GM21381 (cell line): ENCODE data around the gene LPIN2.
"Not testable (repeated sequence)": the region's sequence is repeated elsewhere in the genome, so short reads cannot be mapped to it uniquely, and the experiment has no call there.

Experiments used
- ATAC-seq: cut with Tn5 transposase; IDR thresholded peaks from one replicate; pipeline ENCODE4 v1.9.1; 2021; ENCODE audit warnings: mild to moderate bottlenecking, moderate library complexity; ENCODE audit not compliant: unreplicated experiment

The LPIN2 gene

DNA sequence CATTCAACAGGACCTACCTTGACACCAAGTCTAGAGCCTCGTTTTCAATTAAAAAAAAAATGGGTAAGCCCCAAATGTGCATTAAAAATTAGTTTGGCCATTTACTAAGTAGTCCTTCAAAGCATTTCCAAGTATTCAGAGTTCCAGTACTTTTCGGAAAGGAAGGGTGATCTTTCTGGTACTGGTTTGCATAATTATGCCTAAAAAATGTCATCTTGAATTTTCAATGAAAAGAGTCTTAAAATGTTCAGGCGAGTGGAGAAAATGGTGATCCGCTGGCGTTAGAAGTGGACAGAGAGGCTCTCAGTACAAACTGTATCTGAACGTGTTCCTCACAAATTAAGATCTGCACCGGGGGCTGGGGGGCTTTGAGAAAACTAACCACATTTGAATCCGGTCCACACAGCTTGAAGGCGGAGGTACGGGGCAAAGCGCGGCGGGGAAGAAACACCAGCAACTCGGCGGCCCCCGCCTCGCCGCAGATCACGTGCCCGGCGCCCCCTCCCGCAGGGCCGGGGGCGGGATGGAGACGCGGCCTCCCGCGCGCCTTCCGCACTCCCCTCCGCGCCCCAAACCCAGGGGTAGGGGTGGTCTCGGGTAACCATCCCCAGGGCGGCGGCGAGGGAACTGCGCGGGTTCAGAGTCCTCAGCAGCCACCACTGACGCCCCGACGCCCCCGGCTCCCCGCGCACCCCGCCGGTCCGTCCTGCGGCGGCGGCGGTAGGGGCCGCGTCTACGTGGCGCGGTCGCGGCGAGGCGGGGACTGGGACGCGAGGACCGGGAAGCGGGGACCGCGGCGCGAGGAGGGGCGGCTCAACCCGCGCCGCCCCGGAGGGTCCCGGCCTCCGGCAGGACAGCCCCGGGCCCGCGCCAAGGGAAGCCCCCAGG, 564 bp downstream of the LPIN2 start:
- ATAC-seq = peak; percentile 18

DNA sequence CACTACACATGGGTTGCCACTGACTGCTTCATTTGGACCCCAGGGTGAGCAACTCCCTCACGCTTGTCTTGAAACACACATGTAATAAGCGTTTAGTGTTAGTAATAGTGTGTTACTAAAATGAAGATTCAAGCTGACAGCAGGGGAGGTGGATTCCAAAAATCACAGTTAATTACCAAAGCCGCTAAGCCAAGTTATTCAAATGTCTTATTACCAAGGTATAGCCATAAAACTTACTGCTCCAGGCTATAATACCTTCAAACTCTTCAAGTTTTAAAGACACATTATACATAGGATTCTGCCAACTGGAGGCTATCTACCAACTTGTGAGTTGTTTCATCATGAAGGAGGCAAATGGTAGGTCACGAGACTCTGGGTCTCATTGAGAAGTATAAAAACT, 2.9 kb downstream of the LPIN2 start:
- no peak for ATAC-seq

DNA sequence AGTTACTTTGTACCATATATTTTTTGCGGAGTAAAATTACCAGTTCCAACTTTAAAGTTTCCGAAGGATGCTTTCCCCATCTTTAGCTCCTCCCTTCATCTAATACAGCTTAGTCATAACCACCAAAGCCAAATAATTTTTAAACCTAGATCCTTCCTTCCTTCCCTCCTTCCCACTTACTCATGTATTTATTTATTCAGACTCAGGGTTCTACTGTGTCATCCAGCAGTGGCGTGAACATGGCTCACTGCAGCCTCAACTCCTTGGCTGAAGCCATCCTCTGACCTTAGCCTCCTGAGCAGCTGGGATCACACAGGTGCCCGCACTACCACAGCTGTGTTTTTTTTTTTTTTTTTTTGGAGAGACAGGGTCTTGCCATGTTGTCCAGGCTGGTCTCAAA, 4.4 kb downstream of the LPIN2 start:
- ATAC-seq = no peak

DNA sequence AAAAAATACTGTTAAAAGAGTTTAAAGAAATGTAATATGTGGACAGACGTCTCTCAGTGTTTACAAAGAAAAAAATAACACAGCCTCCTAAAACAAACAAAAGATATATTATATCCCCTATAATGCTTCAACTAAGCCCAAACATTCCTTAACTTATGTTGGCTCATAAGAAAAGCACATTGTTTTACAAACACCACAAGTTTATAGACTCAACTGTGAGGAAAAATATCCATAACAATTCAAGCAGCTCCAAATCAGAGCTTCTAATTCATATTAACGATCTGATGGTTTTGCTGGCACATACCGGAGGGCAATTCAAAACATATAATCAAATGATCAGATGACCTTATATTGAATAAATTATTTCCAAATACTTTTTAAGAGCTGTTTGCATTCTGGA, 5.5 kb downstream of the LPIN2 start:
- ATAC-seq = no peak

DNA sequence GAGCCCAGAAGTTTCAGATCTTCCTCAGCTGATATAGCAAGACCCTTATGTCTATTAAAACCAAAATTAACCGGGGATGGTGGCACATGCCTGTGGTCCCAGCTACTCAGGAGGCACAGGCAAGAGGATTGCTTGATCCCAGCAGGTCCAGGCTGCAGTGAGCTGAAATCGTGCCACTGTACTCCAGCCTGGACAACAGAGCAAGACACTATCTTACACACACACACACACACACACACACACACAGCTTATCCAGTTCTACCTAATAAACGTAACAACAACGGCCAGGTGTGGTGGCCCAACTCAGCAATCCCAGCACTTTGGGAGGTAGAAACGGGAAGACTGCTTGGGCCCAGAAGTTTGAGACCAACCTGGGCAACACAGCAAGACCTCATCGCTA, 7.5 kb downstream of the LPIN2 start:
- ATAC-seq = no peak

DNA sequence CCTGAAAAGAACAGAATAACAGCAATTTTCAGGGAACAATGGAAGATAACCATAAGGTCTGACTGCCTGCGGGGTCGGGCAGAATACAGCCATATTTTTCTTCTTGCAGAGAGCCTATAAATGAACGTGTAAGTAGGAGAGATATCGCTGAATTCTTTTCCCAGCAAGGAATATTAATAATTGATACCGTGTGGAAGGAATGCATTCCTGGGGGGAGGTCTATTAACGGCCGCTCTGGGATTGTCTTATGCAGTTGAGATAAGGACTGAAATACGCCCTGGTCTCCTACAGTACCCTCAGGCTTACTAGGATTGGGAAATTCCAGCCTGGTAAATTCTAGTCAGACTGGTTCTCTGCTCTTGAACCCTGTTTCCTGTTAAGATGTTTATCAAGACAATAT, 9.2 kb downstream of the LPIN2 start:
- not testable (repeated sequence) for ATAC-seq

DNA sequence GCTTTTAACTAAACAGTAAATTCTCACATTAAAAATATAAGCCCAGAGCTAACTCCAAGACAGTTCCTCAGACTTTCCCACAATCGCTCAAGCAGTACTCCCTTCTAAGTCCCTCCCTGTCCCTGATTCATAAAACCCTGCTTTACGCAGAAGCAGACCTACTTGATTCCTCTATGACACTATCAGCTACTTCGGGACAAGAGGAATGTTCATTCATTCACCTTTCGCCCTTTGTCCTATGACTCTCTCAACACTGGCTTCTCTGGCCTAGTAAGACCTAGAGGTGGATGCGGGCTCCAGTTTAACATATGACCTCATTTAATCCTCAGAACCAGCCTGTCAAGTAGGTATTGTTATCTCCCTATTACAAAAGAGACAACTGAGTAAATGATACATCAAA, 10.2 kb downstream of the LPIN2 start:
- no peak for ATAC-seq

DNA sequence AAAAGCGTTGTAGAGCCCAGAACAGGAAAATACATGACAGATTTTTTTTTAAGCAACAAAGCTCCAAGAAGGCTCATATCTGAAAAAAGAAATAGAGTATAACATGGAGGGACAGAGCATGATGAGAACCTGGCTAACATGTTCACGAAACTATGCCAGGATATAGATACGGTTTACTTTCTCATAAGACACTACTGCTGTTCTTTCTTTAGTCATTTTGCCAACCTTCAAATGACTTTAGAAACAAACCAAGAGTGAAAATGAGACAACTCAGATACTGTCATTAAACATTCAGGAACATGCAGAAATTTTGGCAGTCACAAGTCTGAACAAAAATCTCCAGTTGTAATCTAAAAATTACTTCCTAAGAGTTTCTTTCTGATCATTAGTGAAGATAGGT, 14.3 kb downstream of the LPIN2 start:
- no peak for ATAC-seq

DNA sequence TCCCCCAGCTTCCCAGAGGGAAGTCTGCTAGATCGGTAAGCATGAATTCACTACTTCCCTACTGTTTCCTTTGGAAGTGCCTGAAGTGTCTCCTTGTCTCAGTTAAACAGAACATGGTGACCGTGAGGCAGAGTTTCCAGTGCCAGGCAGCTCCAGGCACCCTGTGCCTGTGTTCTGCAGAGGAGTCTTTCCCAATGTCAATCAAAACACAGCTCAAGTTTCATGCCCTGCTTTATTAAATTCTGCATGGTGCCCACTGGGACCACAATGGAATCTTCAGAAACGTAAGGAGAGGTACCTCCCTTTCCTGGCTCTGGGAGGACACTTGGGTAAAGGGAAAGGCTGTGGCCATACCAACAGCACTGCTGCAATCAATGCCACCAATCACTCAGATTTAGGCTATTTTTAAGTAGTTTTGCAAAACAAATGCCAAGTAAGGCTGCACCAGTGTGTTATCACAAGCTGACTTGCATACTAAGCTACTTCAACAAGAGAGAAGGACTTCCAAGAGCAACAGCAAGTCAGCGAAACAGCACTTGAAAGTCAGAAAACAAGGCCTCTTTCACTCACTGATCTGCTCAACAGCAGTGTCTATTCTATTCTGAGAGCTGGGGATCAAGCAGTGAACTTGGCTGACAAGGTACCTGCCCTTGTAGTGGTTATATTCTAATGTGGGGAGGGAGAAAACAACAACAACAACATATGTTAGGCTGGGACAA, 14.9 kb downstream of the LPIN2 start:
- ATAC-seq = no peak

DNA sequence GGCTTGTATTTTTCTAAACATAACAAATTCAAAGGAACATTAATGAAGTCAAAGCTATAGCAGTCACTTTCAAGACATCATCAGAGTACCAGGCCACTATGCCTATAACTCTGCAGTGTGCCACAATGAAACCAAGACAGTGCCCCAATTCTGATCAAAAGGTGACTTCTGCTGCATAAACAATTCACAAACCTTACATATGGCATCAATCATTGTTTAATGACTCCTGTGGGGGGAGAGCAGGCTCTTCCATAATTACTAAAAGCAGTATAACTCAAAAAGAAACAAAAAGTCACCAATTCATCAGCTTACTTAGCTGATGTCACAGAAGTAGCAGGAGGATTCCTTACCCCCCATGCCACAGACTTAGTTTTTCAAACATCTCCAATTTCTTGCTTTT, 15.5 kb downstream of the LPIN2 start:
- ATAC-seq = no peak

DNA sequence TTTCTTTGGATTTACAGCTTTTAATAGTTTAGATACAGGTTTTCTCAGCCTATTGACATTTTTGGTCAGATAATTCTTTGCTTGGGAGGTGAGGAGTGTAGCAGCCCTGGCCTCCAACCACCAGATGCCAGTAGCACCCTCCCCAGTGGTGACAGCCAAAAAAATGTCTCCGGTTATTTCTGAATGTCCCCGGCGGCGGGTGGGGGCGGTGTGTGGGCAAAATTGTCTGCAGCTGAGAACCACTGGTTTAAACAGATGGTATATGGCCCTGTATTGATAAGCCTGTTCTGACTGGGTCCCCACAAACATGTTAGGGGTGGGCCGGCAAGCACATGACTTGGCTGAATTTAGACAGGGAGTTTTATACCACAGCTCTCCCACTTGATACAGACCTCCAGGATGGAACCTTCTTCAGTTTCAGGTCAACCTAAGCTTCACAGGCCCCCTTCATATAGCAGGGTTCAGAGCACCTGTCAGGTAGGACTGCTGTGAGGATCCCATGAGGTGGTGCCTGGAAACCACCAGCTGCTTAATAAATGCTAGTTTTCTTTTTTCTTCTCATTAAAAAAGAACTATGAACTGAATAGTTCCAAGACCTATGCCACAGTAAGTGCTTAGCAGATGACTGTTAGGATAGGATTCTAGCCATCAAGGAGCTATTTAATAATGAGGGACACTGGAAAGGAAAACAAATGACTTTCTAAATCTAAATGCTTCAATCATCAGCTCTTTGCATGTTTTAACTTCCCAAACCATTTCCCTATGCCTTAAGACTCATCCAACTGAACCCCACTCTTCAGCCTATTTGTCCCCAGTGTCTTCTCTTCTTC, 18.1 kb downstream of the LPIN2 start:
- ATAC-seq = no peak

DNA sequence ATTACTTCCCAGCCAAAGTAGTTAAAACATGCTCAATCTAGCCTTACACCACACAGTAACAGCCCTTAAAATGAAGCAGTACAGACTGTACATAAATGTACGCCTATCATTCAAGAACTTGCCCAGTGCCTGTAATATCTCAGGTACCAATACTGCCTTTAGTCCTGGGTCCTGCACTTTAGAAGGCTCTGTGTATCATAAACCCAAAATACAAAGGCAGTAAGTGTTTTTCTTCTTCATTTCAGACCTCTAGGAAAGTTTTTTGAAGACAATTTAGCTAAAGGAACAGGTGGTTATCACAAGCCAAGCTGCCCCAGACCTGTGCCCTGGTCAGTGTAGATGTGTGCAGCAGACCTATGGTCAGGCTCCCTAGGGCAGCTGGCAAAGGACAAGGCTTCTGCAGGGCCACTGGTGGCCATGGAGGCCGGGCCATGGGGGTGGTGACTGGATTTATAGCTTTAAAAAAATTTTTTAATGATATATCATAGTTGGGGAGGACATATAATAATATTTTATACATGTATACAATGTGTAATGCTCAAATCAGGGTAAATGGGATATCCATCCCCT, 18.8 kb downstream of the LPIN2 start:
- no peak for ATAC-seq

DNA sequence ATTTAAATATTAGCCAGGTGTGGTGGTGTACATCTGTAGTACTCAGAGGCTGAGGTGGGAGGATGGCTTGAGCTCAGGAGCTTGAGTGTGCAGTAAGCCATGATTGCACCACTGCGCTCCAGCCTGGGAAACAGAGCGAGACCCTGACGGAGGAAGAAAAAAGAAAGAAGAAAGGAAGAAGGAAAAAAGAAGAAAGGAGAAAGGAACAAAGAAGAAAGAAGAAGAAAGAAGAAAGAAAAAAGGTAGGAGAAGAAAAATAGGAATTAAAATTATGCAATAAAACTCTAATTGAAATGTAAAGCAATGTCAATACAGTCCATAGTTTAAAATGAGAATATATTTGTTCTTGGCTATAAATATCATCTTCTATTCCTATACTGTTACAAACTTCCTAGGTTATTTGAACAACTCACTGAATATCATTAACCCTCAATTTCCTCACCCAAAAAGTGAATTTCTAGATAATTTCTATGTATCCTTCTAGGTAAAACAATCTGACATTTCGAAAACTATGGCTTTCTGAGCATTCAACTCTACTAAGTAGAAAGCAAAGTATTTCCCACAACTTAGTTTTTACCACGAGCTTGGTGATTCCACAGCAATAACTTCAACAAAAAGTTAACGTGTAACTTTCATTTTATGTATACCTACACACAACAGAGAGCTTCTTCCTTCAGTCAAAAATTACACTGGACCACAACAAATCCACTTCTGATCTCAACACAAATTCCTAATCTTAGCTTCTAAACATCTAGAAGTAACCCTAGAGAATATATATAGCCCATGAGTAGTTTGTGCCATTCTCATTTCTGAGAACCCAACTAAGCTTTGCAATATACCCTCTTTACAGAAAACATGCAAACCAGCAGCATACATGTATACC, 19.7 kb downstream of the LPIN2 start:
- ATAC-seq = no peak

DNA sequence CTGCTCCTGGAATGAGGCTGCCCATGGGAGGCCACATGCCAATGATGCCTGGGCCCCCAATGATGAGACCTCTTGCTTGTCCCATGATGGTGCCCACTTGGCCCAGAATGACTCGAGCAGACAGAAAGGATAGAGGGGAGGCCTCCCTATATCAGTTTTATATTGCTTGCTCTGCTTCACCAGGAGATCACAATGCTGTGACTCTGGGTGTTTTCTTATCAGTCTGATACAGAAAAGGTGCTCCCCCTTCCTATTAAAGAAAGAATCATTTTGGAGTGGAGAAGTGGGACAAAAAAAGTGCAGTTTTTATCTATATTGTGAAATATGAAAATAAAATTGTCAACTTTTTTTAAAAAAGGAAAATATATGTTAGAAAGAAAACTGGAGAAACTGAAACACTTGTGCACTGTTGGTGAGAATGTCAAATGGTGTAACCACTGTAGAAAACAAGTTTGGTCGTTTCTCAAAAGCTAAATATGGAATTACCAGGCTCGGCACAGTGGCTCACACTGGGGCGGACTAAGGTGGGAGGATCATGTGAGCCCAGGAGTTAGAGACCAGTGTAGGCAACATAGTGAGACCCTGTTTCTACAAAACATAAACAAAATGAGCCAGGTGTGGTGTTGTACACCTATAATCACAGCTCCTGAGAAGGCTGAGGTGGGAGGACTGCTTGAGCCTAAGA, 21.8 kb downstream of the LPIN2 start:
- ATAC-seq = no peak

DNA sequence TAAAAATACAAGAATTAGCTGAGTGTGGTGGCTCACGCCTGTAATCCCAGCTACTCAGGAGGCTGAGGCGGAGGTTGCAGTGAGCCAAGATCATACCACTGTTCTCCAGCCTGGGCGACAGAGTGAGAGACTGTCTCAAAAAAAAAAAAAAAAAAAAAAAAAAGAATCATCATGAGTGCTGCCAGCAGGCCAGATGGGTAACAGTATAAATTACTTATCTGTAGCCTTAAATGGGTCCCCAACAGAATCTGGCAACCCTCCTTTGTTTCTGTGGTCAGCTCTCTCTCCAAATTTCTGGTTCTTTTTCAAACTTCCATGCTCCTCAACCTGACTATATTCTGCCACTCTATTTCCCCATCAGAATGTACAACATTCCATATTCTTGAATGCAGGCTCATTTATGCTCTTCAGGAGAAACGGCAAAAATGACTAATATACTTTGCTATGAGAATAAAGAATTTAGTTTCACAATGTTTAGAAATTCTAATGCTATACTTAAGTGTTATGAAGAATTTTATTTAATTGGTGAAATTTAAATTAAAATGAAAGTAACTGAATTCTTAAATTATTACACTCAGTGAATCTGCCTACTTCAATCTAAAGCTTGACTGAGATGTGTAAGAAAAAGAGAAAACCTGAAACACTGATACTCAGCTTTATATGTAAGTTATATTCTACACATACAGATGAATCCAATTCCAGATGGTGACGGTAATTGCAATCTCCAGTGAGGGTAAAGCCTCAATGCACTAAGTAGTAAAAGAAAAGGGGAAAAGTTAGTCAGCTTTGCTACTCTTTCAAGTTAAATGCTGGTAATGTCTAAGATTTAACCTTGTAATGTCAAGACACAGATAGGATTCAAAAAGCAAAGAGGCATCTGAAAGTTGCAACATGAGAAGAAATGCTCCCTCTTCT, 24.8 kb downstream of the LPIN2 start:
- no peak for ATAC-seq

DNA sequence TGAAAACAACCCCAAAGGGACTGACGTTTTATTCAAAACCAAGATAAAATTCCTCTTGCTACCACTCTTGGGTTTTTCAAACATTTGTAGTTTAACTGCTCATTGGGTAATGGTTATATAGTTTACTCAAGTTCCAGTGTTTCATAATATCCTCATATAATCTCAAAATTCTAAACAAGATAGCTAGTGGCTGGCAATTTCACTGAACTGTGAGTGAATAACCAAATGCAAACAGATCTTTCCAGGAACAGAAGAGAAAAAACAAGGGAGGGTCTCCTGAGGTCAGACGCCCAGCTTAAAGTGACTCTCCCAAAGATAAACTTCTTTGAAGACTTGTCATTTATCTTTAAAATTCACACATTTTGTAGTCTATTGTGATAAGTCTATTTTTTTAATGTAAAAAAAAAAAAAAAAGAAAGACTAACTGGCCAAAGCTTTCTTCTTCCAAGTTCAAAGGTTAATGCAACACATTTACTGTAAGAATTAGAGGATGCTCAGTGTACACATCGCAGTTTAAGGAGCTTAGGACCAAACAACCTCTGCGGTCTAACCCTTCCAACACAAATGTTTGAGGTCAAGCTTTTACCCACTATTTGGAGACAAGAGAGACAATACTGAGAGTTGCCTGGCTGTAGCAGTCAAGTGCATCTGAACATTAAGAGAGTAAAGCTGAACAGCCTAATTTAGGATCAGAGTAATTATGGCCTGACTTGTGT, 26.6 kb downstream of the LPIN2 start:
- ATAC-seq = no peak

DNA sequence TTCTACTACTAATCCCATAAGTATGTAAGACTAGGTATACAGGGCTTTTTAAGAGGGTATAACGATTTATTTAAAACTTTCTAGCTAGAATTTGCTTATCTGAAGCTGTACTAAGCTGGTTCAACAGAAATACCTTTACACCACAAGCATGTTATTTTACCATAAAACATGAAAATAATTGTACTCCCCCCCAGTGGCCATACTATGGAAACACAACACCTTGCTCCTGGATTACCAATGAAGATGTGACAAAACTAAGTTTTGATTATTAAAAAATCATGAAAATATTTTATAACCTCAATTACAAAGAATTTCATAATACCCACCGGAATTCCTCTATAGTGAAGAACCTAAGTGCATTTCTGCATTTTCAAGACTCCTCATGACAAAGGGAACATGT, 27.3 kb downstream of the LPIN2 start:
- ATAC-seq = peak; percentile 62

DNA sequence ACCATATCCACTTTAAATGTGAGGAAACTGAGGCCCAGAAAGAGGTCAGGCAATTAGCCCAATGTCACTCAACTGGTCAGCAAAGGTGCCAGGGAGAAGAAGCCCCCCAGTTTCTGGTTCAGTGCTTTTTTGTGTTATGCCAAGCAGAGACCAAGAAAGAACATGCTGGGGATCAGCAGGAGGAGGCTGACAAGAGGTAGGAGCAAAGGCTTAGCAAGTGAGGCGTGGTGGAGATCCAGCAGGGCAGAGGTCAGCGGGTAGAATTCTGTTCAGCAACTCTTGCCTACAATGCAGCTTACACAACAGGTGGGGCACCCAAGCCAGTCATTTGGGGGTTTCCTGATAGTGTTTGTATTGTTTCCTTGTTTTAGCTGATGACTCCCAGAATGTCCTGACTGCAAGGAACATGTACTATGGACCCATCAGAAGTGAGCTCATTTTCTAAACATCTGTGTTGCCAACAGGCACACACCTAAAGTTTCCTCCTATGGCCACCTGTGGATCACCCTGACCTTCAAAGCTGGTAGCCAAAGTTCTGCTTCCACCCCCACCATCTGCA, 28.2 kb downstream of the LPIN2 start:
- no peak for ATAC-seq
